ENCODE data around the gene HRH1. TPM values are rescaled to one million over a fixed set of nuclear protein-coding genes. Genes with fewer than 3 reads are reported as not detected.
"Not testable (repeated sequence)": the region's sequence is repeated elsewhere in the genome, so short reads cannot be mapped to it uniquely, and the experiment has no call there.

Gene HRH1
- total RNA-seq, 1 donor from 2014 or later = 0.19 TPM

DNA sequence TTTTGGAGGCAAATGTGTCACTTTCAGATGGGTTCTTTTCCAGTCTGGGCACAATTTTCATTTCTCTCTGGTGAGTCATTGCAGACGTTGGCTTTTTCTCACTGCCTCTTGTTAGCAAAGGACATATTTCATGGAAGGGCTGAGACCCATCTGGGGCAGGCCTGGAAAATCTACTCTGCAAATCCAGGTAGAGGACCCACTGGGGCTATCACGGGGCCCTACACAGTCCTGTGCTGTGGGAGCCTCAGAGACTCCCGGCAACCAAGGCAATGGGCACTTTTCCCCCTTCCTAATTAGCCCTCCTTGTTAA lies 58.0 kb downstream of the HRH1 start:
- H3K9me3 Mint-ChIP-seq = no peaks in the 10 kb centered on the region
- Histone ChIP-seq H3F3A (ENCODE audit: low read depth) (no peaks in the 10 kb centered on the region), H3K4me3 (no peak overlapping the region), H3K27me3 (no peaks in the 10 kb centered on the region), H3K36me3 (no peaks in the 10 kb centered on the region), H3K79me2 (ENCODE audit: low read depth) (no peaks in the 10 kb centered on the region), H3K9me3 (ENCODE audit: low read depth) (no peaks in the 10 kb centered on the region), H3K27ac (no peak overlapping the region), H3K9ac (no peak overlapping the region), H2AFZ (replicated peaks) (no peak overlapping the region), H3K4me2 (no peak overlapping the region), H3K4me1 (no peaks in the 10 kb centered on the region), H4K20me1 (ENCODE audit: low read depth) (no peaks in the 10 kb centered on the region)
- H3K4me1 Mint-ChIP-seq = no peaks in the 10 kb centered on the region
- no peak for DNase-seq (ENCODE audit: low spot score)
- TF ChIP-seq EZH2 (IDR thresholded peaks at IDR 0.05) (no peak), EZH2phosphoT487 (IDR thresholded peaks at IDR 0.05) (no peak)
- TF ChIP-seq, protein P1, sequence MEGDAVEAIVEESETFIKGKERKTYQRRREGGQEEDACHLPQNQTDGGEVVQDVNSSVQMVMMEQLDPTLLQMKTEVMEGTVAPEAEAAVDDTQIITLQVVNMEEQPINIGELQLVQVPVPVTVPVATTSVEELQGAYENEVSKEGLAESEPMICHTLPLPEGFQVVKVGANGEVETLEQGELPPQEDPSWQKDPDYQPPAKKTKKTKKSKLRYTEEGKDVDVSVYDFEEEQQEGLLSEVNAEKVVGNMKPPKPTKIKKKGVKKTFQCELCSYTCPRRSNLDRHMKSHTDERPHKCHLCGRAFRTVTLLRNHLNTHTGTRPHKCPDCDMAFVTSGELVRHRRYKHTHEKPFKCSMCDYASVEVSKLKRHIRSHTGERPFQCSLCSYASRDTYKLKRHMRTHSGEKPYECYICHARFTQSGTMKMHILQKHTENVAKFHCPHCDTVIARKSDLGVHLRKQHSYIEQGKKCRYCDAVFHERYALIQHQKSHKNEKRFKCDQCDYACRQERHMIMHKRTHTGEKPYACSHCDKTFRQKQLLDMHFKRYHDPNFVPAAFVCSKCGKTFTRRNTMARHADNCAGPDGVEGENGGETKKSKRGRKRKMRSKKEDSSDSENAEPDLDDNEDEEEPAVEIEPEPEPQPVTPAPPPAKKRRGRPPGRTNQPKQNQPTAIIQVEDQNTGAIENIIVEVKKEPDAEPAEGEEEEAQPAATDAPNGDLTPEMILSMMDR (IDR thresholded peaks at IDR 0.05) = no peak
- H3K4me3 Mint-ChIP-seq = no peak overlapping the region
- H3K27ac Mint-ChIP-seq = no peak overlapping the region
- H3K36me3 Mint-ChIP-seq = no peaks in the 10 kb centered on the region
- peaks cover under 1% of the 10 kb centered on the region for H3K27me3 Mint-ChIP-seq (ENCODE audit: insufficient read depth, low read depth)

DNA sequence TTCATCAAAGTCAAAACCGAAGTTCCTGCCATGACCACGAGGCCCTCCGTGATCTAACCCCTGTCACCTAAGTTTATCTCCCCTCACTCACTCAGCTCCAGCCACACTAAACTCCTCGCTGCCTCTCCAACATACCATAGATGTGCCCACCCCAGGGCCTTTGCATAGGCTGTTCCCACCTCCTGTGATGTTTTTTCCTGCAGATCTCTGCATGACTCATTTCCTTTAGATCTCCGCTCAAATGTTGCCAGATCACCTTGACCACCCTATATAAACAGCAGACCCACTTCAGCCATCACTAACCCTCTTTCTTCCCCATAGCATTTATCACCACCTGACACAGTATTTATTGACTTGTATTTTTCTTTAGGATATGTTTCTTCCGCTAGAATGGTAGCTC lies 58.5 kb downstream of the HRH1 start:
- H4K20me1 ChIP-seq (ENCODE audit: low read depth) = no peaks in the 10 kb centered on the region
- H3K4me3 ChIP-seq = no peak overlapping the region
- H3K27me3 ChIP-seq = no peaks in the 10 kb centered on the region
- Mint-ChIP-seq H3K4me1 (no peaks in the 10 kb centered on the region), H3K36me3 (no peaks in the 10 kb centered on the region), H3K27ac (no peak overlapping the region), H3K4me3 (no peak overlapping the region), H3K27me3 (ENCODE audit: insufficient read depth, low read depth) (peaks cover 2% of the 10 kb centered on the region), H3K9me3 (no peaks in the 10 kb centered on the region)
- H3F3A ChIP-seq (ENCODE audit: low read depth) = no peaks in the 10 kb centered on the region
- H3K9me3 ChIP-seq (ENCODE audit: low read depth) = no peaks in the 10 kb centered on the region
- H3K9ac ChIP-seq = no peak overlapping the region
- no peaks in the 10 kb centered on the region for H3K36me3 ChIP-seq
- no peak for DNase-seq (ENCODE audit: low spot score)
- no peaks in the 10 kb centered on the region for H3K79me2 ChIP-seq (ENCODE audit: low read depth)
- no peak overlapping the region for H3K27ac ChIP-seq
- no peak overlapping the region for H2AFZ ChIP-seq (replicated peaks)
- H3K4me2 ChIP-seq = no peak overlapping the region
- TF ChIP-seq EZH2 (IDR thresholded peaks at IDR 0.05) = no peak
- H3K4me1 ChIP-seq = no peaks in the 10 kb centered on the region

DNA sequence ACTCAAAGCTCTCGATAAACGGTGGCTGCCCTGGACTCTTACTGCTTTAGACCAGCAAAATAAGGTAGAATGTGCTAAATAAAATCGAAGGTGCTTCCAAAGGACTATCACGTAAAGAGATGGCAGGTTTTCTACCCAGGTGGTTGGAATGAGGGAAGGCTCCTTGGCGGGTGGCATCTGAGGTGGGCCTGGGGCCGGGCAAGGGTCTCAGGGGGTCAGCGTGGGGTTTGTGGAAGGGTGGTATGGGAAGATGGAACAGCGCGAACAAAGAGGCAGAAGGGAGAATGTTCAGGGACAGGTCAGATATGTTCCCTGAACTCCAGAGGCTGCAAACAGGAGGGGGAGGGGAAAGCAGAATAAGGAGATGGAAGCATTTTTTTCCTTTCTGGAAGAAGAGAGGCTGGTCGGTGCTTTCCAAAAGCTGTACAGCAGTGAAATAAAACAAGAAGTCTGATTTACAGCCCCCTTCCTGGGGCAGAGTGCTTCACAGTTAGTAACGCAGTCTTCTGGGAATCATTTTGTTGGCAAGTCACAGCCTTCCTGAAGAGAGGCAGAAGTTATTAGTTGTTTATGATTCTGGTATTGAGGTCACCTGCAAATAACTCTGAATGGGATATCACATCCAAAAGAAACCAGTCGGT lies 59.6 kb downstream of the HRH1 start:
- Mint-ChIP-seq H3K4me1 (no peaks in the 10 kb centered on the region), H3K4me3 (no peak overlapping the region), H3K27me3 (ENCODE audit: insufficient read depth, low read depth) (peaks cover 2% of the 10 kb centered on the region), H3K36me3 (no peaks in the 10 kb centered on the region), H3K9me3 (no peaks in the 10 kb centered on the region), H3K27ac (no peak overlapping the region)
- H3K27ac ChIP-seq = no peak overlapping the region
- no peaks in the 10 kb centered on the region for H3K9me3 ChIP-seq (ENCODE audit: low read depth)
- no peaks in the 10 kb centered on the region for H3K4me1 ChIP-seq
- no peak overlapping the region for H3K9ac ChIP-seq
- no peak overlapping the region for H3K4me3 ChIP-seq
- no peaks in the 10 kb centered on the region for H4K20me1 ChIP-seq (ENCODE audit: low read depth)
- no peak for DNase-seq (ENCODE audit: low spot score)
- H3K4me2 ChIP-seq = no peak overlapping the region
- H3K36me3 ChIP-seq = no peaks in the 10 kb centered on the region
- no peak overlapping the region for H2AFZ ChIP-seq (replicated peaks)
- TF ChIP-seq, protein P1 (IDR thresholded peaks at IDR 0.05) = no peak
- TF ChIP-seq EZH2 (IDR thresholded peaks at IDR 0.05) (no peak), EZH2phosphoT487 (IDR thresholded peaks at IDR 0.05) (no peak)
- H3F3A ChIP-seq (ENCODE audit: low read depth) = no peaks in the 10 kb centered on the region
- H3K79me2 ChIP-seq (ENCODE audit: low read depth) = no peaks in the 10 kb centered on the region
- no peaks in the 10 kb centered on the region for H3K27me3 ChIP-seq

DNA sequence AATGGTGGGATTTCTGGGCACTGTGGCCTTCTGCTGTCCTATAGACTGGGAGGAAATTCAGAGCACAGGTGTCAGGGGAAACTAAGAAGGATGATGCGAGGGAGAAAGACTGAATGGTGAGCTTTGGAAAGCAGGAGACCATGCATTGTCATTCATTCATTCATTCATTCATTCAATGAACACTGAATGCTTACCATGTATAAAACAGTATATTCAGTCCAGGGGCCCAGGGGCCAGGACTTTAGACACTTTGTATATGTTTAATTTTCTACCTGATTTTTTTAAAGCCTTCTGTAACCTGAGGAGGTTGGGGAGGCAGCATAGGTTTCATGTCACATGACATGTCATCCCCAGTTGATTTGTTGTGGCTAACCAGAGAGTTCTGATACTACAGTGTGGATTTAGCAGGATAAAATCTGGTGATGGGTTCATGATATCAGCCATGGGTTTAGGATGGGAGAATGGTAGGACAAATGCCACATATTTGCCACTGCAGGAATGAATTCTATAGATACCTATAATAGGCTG lies 60.2 kb downstream of the HRH1 start:
- Histone ChIP-seq H3F3A (ENCODE audit: low read depth) (no peaks in the 10 kb centered on the region), H3K9ac (no peak overlapping the region), H3K4me1 (no peaks in the 10 kb centered on the region), H3K27ac (no peak overlapping the region), H3K4me3 (no peak overlapping the region), H4K20me1 (ENCODE audit: low read depth) (no peaks in the 10 kb centered on the region), H3K36me3 (no peaks in the 10 kb centered on the region), H3K9me3 (ENCODE audit: low read depth) (no peaks in the 10 kb centered on the region), H3K4me2 (no peak overlapping the region), H2AFZ (replicated peaks) (no peak overlapping the region), H3K79me2 (ENCODE audit: low read depth) (no peaks in the 10 kb centered on the region), H3K27me3 (no peaks in the 10 kb centered on the region)
- Mint-ChIP-seq H3K36me3 (no peaks in the 10 kb centered on the region), H3K9me3 (no peaks in the 10 kb centered on the region), H3K27me3 (ENCODE audit: insufficient read depth, low read depth) (peaks cover 4% of the 10 kb centered on the region), H3K4me3 (no peak overlapping the region), H3K27ac (no peak overlapping the region), H3K4me1 (no peaks in the 10 kb centered on the region)
- no peak for DNase-seq (ENCODE audit: low spot score)
- TF ChIP-seq EZH2 (IDR thresholded peaks at IDR 0.05) (no peak), EZH2phosphoT487 (IDR thresholded peaks at IDR 0.05) (no peak)
- TF ChIP-seq, protein P1 (IDR thresholded peaks at IDR 0.05) = no peak

DNA sequence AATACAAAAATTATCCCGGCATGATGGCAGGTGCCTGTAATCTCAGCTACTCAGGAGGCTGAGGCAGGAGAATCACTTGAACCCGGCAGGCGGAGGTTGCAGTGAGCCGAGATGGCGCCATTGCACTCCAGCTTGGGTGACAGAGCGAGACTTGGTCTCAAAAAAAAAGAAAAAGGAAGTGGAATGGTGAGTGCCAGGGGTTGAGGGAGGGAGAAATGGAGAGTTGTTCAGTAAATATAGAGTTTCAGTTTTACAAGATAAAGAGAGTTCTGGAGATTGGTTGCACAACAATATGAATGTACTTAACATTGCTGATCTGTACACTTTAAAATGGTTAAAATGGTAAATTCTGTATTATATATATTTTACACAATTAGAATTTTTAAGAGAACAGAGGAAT lies 63.1 kb downstream of the HRH1 start:
- H3K36me3 Mint-ChIP-seq, H3K27ac Mint-ChIP-seq: not testable (repeated sequence)

More for the DNA sequence above, 63.1 kb downstream of the HRH1 start:
- not testable (repeated sequence) for H3K36me3 ChIP-seq; H3K4me2 ChIP-seq; H4K20me1 ChIP-seq (ENCODE audit: low read depth); H3K9me3 Mint-ChIP-seq; H3F3A ChIP-seq (ENCODE audit: low read depth); H3K4me1 ChIP-seq; DNase-seq (ENCODE audit: low spot score); H3K27me3 Mint-ChIP-seq (ENCODE audit: insufficient read depth, low read depth); H3K79me2 ChIP-seq (ENCODE audit: low read depth); H3K9me3 ChIP-seq (ENCODE audit: low read depth); H3K27ac ChIP-seq; H2AFZ ChIP-seq (replicated peaks); H3K4me1 Mint-ChIP-seq; H3K4me3 ChIP-seq; H3K4me3 Mint-ChIP-seq; H3K9ac ChIP-seq; H3K27me3 ChIP-seq
